CD4-positive, alpha-beta T cell (primary cell): Measurements from ENCODE around the gene CMTM4. TPM values are rescaled to one million over a fixed set of nuclear protein-coding genes. Genes with fewer than 3 reads are reported as not detected.

ENCODE experiments used
- ATAC-seq: fragments of 200-7000 bp; cut with Tn5 transposase; one replicate; pipeline ENCODE4 v1.10.0; 2022; ENCODE audit warnings: mild to moderate bottlenecking; ENCODE audit not compliant: poor library complexity
- CTCF ChIA-PET: fragments of 350-600 bp; sonication (Branson Sonifier 250); formaldehyde crosslinking; loops from one replicate; lab custom pipeline; 2021; ENCODE audit warnings: antibody characterized with exemption, inconsistent platforms; lab: Charles Lee
- POLR2A ChIA-PET: fragments of 350-600 bp; sonication (Branson Sonifier 250); formaldehyde crosslinking; loops from one replicate; lab custom pipeline; 2021; ENCODE audit warnings: antibody characterized with exemption, inconsistent platforms; lab: Charles Lee
- DNase-seq, 14 experiments: peaks; one replicate each; pipeline ENCODE4 v3.0.0-alpha.2; 2013 to 2020; ENCODE audit warnings: mixed read lengths in 2 of 14
- H3K27ac ChIP-seq, 2 donors: one replicate each; pipeline versions ENCODE4 v1.5.1 to v1.7.0; 2013; ENCODE audit warnings: low read length in 2 of 2, low read depth in 1 of 2, mild to moderate bottlenecking in 1 of 2
- H3K27me3 ChIP-seq, 2 experiments: 1 replicate in 1 of 2; 2 replicates in 1 of 2; pipeline versions ENCODE4 v1.6.1 to v1.7.0; 2013; ENCODE audit warnings: low read length in 2 of 2, control low read depth in 1 of 2, mild to moderate bottlenecking in 1 of 2, moderate library complexity in 1 of 2; ENCODE audit not compliant: insufficient read depth in 2 of 2, control insufficient read depth in 1 of 2
- H3K36me3 ChIP-seq: one replicate; pipeline ENCODE4 v1.6.1; 2013; ENCODE audit warnings: low read length, control low read depth; ENCODE audit not compliant: insufficient read depth
- H3K4me1 ChIP-seq: one replicate; pipeline ENCODE4 v1.6.1; 2013; ENCODE audit warnings: low read length, control low read depth; ENCODE audit not compliant: insufficient read depth
- H3K4me3 ChIP-seq: one replicate; pipeline ENCODE4 v1.5.1; 2013; ENCODE audit warnings: mild to moderate bottlenecking, low read length, moderate library complexity
- H3K9me3 ChIP-seq, 2 experiments: 1 replicate in 1 of 2; 2 replicates in 1 of 2; pipeline versions ENCODE4 v1.6.1 to v1.7.0; 2013; ENCODE audit warnings: low read length in 2 of 2, mild to moderate bottlenecking in 2 of 2, control low read depth in 1 of 2, moderate library complexity in 1 of 2; ENCODE audit not compliant: control insufficient read depth in 1 of 2, insufficient read depth in 1 of 2
- H3K27ac Mint-ChIP-seq: one replicate; pipeline ENCODE4 v1.8.0; 2020; ENCODE audit warnings: mixed read lengths
- H3K27me3 Mint-ChIP-seq: one replicate; pipeline ENCODE4 v1.8.0; 2021; ENCODE audit warnings: mixed read lengths
- H3K36me3 Mint-ChIP-seq: one replicate; pipeline ENCODE4 v1.8.0; 2021; ENCODE audit warnings: low read depth, mixed read lengths
- H3K4me1 Mint-ChIP-seq: one replicate; pipeline ENCODE4 v1.8.0; 2021; ENCODE audit warnings: low read depth, mixed read lengths
- H3K4me3 Mint-ChIP-seq: one replicate; pipeline ENCODE4 v1.8.0; 2020; ENCODE audit warnings: mild to moderate bottlenecking, mixed read lengths
- H3K9me3 Mint-ChIP-seq: one replicate; pipeline ENCODE4 v1.8.0; 2020; ENCODE audit warnings: mixed read lengths
- CTCF ChIP-seq: fragments of 200-600 bp; IDR thresholded peaks from one replicate; pipeline ENCODE4 v1.8.0; 2022; ENCODE audit warnings: antibody characterized with exemption, mild to moderate bottlenecking
- intact Hi-C, 2 experiments: fragments of 100-400 bp; cut with DNase I in 1 of 2; cut with micrococcal nuclease in 1 of 2; formaldehyde crosslinking; loops; one replicate each; pipeline versions ENCODE4 v1.15.1 to v1.9.0; 2023 to 2025; cut with DNase I, micrococcal nuclease
- total RNA-seq, 174 experiments: library from RNA in 2 of 174; stranded (reverse) in 2 of 174; gene quantifications; one replicate each; pipeline ENCODE4 v1.2.3 and lab custom pipeline; 2021 to 2026

The CMTM4 gene
- total RNA-seq, 2 experiments from 2014 or later, result 1.1 to 1.6 TPM

GRCh38 chr16:66699898-66700297 is 3.4 kb upstream of the CMTM4 start:
- TF ChIP-seq CTCF, result no peak
- H3K9me3 Mint-ChIP-seq, result no peaks in the 10 kb centered on the region
- no peak overlapping the region for H3K4me3 Mint-ChIP-seq
- DNase-seq (no peak), ATAC-seq (no peak)
- no peaks in the 10 kb centered on the region for H3K36me3 Mint-ChIP-seq
- Histone ChIP-seq H3K4me3 (no peak overlapping the region), H3K27ac (no peak overlapping the region), H3K9me3 (no peaks in the 10 kb centered on the region), H3K36me3 (no peaks in the 10 kb centered on the region), H3K4me1 (peaks cover 16% of the 10 kb centered on the region), H3K27me3 (peaks cover 0 to 4% of the 10 kb centered on the region in 2 experiments)
- H3K27me3 Mint-ChIP-seq, result peaks cover 5% of the 10 kb centered on the region
- CTCF ChIA-PET, result no interaction called here
- no peak overlapping the region for H3K27ac Mint-ChIP-seq
- intact Hi-C loops, result loop anchor here (5.0 kb wide), 2 partner anchors 48 to 138 kb away; no protein-coding TSS in a partner anchor
- H3K4me1 Mint-ChIP-seq, result peaks cover 10% of the 10 kb centered on the region
- POLR2A ChIA-PET, result no interaction called here

GRCh38 chr16:66698046-66698445 is 1.5 kb upstream of the CMTM4 start:
- H3K4me1 ChIP-seq, result peaks cover 16% of the 10 kb centered on the region
- POLR2A ChIA-PET, result interaction anchor here (1.6 to 2.7 kb wide), 3 partner anchors 53 to 145 kb away, joined by 4 to 8 read pairs (median 5); partner anchors contain the start of genes CKLF, CMTM3 and DYNC1LI2
- intact Hi-C loops, result loop anchor here (5.0 kb wide), 2 partner anchors 46 to 136 kb away; no protein-coding TSS in a partner anchor

GRCh38 chr16:66695935-66696668 is 441 bp downstream of the CMTM4 start:
- peaks cover 14% of the 10 kb centered on the region for H3K4me1 Mint-ChIP-seq
- Histone ChIP-seq H3K27me3 (peaks cover 0 to 4% of the 10 kb centered on the region in 2 experiments), H3K36me3 (no peaks in the 10 kb centered on the region), H3K9me3 (no peaks in the 10 kb centered on the region), H3K4me3 (peak overlapping the region; percentile 50), H3K27ac (no peak overlapping the region), H3K4me1 (peaks cover 16% of the 10 kb centered on the region)
- CTCF ChIA-PET, result interaction anchor here (1.1 to 1.8 kb wide), 3 partner anchors 45 to 56 kb away, joined by 3 to 6 read pairs (median 6); no protein-coding TSS in a partner anchor
- no peaks in the 10 kb centered on the region for H3K36me3 Mint-ChIP-seq
- H3K4me3 Mint-ChIP-seq, result peak overlapping the region; percentile 90
- ATAC-seq (no peak), DNase-seq (peak in 8 of 14 experiments; percentile 1 to 34 (median 8))
- no peak for TF ChIP-seq CTCF
- H3K27ac Mint-ChIP-seq, result peak overlapping the region; percentile 63
- intact Hi-C loops, result loop anchor here (2.0 to 5.0 kb wide), 3 partner anchors 44 to 134 kb away; no protein-coding TSS in a partner anchor
- POLR2A ChIA-PET, result interaction anchor here (1.1 to 2.7 kb wide), 4 partner anchors 55 to 290 kb away, joined by 3 to 8 read pairs (median 4); partner anchors contain the start of genes CKLF, CMTM3 and DYNC1LI2
- no peaks in the 10 kb centered on the region for H3K9me3 Mint-ChIP-seq
- H3K27me3 Mint-ChIP-seq, result peaks cover 4% of the 10 kb centered on the region

More at GRCh38 chr16:66698046-66698445, 1.5 kb upstream of the CMTM4 start:
- Histone ChIP-seq H3K9me3 (no peaks in the 10 kb centered on the region), H3K27me3 (peaks cover 0 to 4% of the 10 kb centered on the region in 2 experiments), H3K36me3 (no peaks in the 10 kb centered on the region), H3K27ac (no peak overlapping the region), H3K4me3 (no peak overlapping the region)
- no peak overlapping the region for H3K27ac Mint-ChIP-seq
- no peak for ATAC-seq
- no peak for TF ChIP-seq CTCF
- H3K36me3 Mint-ChIP-seq, result no peaks in the 10 kb centered on the region
- DNase-seq, result no peak
- peak overlapping the region; percentile 88 for H3K4me3 Mint-ChIP-seq
- H3K9me3 Mint-ChIP-seq, result no peaks in the 10 kb centered on the region
- H3K4me1 Mint-ChIP-seq, result peaks cover 14% of the 10 kb centered on the region
- CTCF ChIA-PET, result interaction anchor here (0.9 to 1.2 kb wide), 3 partner anchors 54 to 132 kb away, joined by 3 to 4 read pairs (median 3); partner anchors contain the start of gene NAE1
- peaks cover 4% of the 10 kb centered on the region for H3K27me3 Mint-ChIP-seq
